HCT116 (cell line): ENCODE results near the gene COL19A1. TPM values are rescaled to one million over a fixed set of nuclear protein-coding genes. Genes with fewer than 3 reads are reported as not detected.

Experiments used
- ATAC-seq: fragments of 200-7000 bp; cut with Tn5 transposase; 2 replicates; pipeline ENCODE4 v1.9.1; 2020; ENCODE audit warnings: mild to moderate bottlenecking, moderate library complexity
- BruUV-seq: library from RNA; stranded (reverse); fragments of 400-500 nt; replicated peaks from 2 replicates; lab custom pipeline; 2021; lab: Mats Ljungman, UMichigan
- CTCF ChIA-PET: fragments of 300-600 bp; sonication (Branson Sonifier 250); formaldehyde crosslinking; loops from one replicate; lab custom pipeline; 2021; ENCODE audit warnings: antibody characterized with exemption; lab: Charles Lee
- POLR2A ChIA-PET: fragments of 300-600, 350-600 bp; sonication (Branson Sonifier 250); formaldehyde crosslinking; loops from one replicate; lab custom pipeline; 2021; ENCODE audit warnings: antibody characterized with exemption; lab: Charles Lee
- RAD21 ChIA-PET, 2 experiments: fragments of 300-600 bp; sonication (Branson Sonifier 250); formaldehyde crosslinking; loops; one replicate each; lab custom pipeline; 2023; ENCODE audit warnings: low total read pairs in 2 of 2; ENCODE audit not compliant: uncharacterized antibody in 2 of 2, unreplicated experiment in 2 of 2, low non-redundant PET in 1 of 2; lab: Charles Lee
- DNase-seq: peaks from one replicate; pipeline ENCODE4 v3.0.0-alpha.2; 2010; ENCODE audit warnings: low read depth, low spot score
- H2AFZ ChIP-seq: fragments of 200-600 bp; shearing (Covaris generic), sonication (generic); 2 replicates; pipeline ENCODE4 v1.6.1; 2017; ENCODE audit warnings: low read depth, mixed run types, mixed read lengths, antibody characterized with exemption, low read length; ENCODE audit not compliant: poor library complexity, severe bottlenecking
- H3K27ac ChIP-seq: 2 replicates; pipeline ENCODE4 v1.5.1; 2012; ENCODE audit warnings: low read depth, low read length
- H3K27me3 ChIP-seq: fragments of 200-600 bp; sonication (generic); 2 replicates; pipeline ENCODE4 v1.6.1; 2016; ENCODE audit warnings: mixed run types, low read length, mixed read lengths; ENCODE audit not compliant: insufficient read depth
- H3K36me3 ChIP-seq, 2 experiments: fragments of 200-500 bp in 1 of 2; fragments of 200-600 bp in 1 of 2; sonication (Bioruptor generic) in 1 of 2; sonication (generic) in 1 of 2; 2 replicates each; pipeline versions ENCODE4 v1.5.1 to v1.6.1; 2014 to 2016; ENCODE audit warnings: low read length in 2 of 2, inconsistent platforms in 1 of 2, mixed read lengths in 1 of 2, mixed run types in 1 of 2; ENCODE audit not compliant: insufficient read depth in 2 of 2, control insufficient read depth in 1 of 2
- H3K4me1 ChIP-seq, 2 experiments: fragments of 200-600 bp in 1 of 2; sonication (generic) in 1 of 2; 2 replicates each; pipeline versions ENCODE4 v1.5.1 to v1.6.1; 2012 to 2017; ENCODE audit warnings: low read length in 2 of 2, inconsistent platforms in 1 of 2, mild to moderate bottlenecking in 1 of 2, mixed read lengths in 1 of 2, mixed run types in 1 of 2, moderate library complexity in 1 of 2; ENCODE audit not compliant: insufficient read depth in 2 of 2, control insufficient read depth in 1 of 2
- H3K4me2 ChIP-seq: fragments of 200-600 bp; sonication (generic); 2 replicates; pipeline ENCODE4 v1.6.1; 2017; ENCODE audit warnings: mixed run types, low read length, mixed read lengths
- H3K4me3 ChIP-seq, 2 experiments: fragments of 200-600 bp in 1 of 2; sonication (generic) in 1 of 2; replicated peaks in 1 of 2; 2 replicates each; pipeline ENCODE4 v1.5.1; 2011 to 2016; ENCODE audit warnings: low read length in 2 of 2, control low read depth in 1 of 2, low read depth in 1 of 2, mild to moderate bottlenecking in 1 of 2, mixed read lengths in 1 of 2, mixed run types in 1 of 2
- H3K79me2 ChIP-seq: fragments of 200-600 bp; sonication (generic); 2 replicates; pipeline ENCODE4 v1.6.1; 2017; ENCODE audit warnings: mild to moderate bottlenecking, mixed run types, low read length, moderate library complexity, mixed read lengths; ENCODE audit not compliant: insufficient read depth
- H3K9ac ChIP-seq: fragments of 200-600 bp; sonication (generic); 2 replicates; pipeline ENCODE4 v1.6.1; 2016; ENCODE audit warnings: low read length, mixed read lengths
- H3K9me2 ChIP-seq: fragments of 200-600 bp; sonication (generic), shearing (Covaris generic); 2 replicates; pipeline ENCODE4 v1.6.1; 2017; ENCODE audit warnings: mixed run types, mild to moderate bottlenecking, moderate library complexity; ENCODE audit not compliant: insufficient read depth
- H3K9me3 ChIP-seq, 2 experiments: fragments of 200-500 bp in 1 of 2; fragments of 200-600 bp in 1 of 2; sonication (Bioruptor generic) in 1 of 2; sonication (generic) in 1 of 2; 2 replicates each; pipeline ENCODE4 v1.6.1; 2014 to 2017; ENCODE audit warnings: low read length in 2 of 2, mixed read lengths in 2 of 2, inconsistent platforms in 1 of 2, low read depth in 1 of 2, mild to moderate bottlenecking in 1 of 2, mixed run types in 1 of 2, moderate library complexity in 1 of 2; ENCODE audit not compliant: control insufficient read depth in 1 of 2, insufficient read depth in 1 of 2
- H4K20me1 ChIP-seq: fragments of 200-600 bp; sonication (generic), shearing (Covaris generic); 2 replicates; pipeline ENCODE4 v1.6.1; 2017; ENCODE audit warnings: mixed run types, mild to moderate bottlenecking, moderate library complexity; ENCODE audit not compliant: insufficient read depth
- EZH2 ChIP-seq: fragments of 200-600 bp; sonication (generic); IDR thresholded peaks from 2 replicates; pipeline ENCODE4 v1.6.1; 2017; ENCODE audit warnings: antibody characterized with exemption, mixed run types
- EZH2phosphoT487 ChIP-seq: fragments of 200-600 bp; IDR thresholded peaks from 2 replicates; pipeline ENCODE4 v1.6.1; 2018; ENCODE audit warnings: antibody characterized with exemption, borderline replicate concordance
- POLR2A ChIP-seq: IDR thresholded peaks from 2 replicates; pipeline ENCODE4 v1.7.0; 2011; ENCODE audit warnings: borderline replicate concordance; ENCODE audit not compliant: insufficient read depth, insufficient read length; ENCODE audit errors: extremely low read depth
- POLR2AphosphoS5 ChIP-seq: IDR thresholded peaks from 2 replicates; pipeline ENCODE4 v1.6.1; 2011; ENCODE audit warnings: mild to moderate bottlenecking, low read depth, low read length, moderate library complexity
- RAD21 ChIP-seq: IDR thresholded peaks from 2 replicates; pipeline ENCODE4 v1.6.1; 2012; ENCODE audit warnings: low read depth, mild to moderate bottlenecking
- SP1 ChIP-seq: IDR thresholded peaks from 2 replicates; pipeline ENCODE4 v1.6.1; 2012; ENCODE audit warnings: low read depth
- SRF ChIP-seq: IDR thresholded peaks from 2 replicates; pipeline ENCODE4 v1.6.1; 2012; ENCODE audit warnings: low read depth
- TCF7L2 ChIP-seq: IDR thresholded peaks from 2 replicates; pipeline ENCODE4 v1.7.0; 2011; ENCODE audit warnings: borderline replicate concordance, inconsistent platforms; ENCODE audit not compliant: insufficient read depth, insufficient read length; ENCODE audit errors: extremely low read depth
- ZFX ChIP-seq: fragments of 450-650 bp; IDR thresholded peaks from 2 replicates; pipeline ENCODE4 v1.6.1; 2017
- ZNF274 ChIP-seq: fragments of 200-500 bp; sonication (Bioruptor generic); IDR thresholded peaks from 2 replicates; pipeline ENCODE4 v1.6.1; 2014; ENCODE audit warnings: mild to moderate bottlenecking, low read depth, low read length, inconsistent platforms
- intact Hi-C: fragments of 100-400 bp; cut with micrococcal nuclease; formaldehyde crosslinking; loops from 2 replicates; pipeline ENCODE4 v1.10.0; 2022
- total RNA-seq: library from RNA; stranded (reverse); gene quantifications from one replicate; pipeline ENCODE4 v1.2.1, GENCODE V29; 2021; ENCODE audit not compliant: unreplicated experiment
- TF ChIP-seq, protein P1 (sequence below): IDR thresholded peaks from 2 replicates; pipeline ENCODE4 v1.6.1; 2011; ENCODE audit warnings: mild to moderate bottlenecking, low read length, moderate library complexity; ENCODE audit not compliant: insufficient replicate concordance; ENCODE audit errors: extremely low read depth
- TF ChIP-seq, protein P2 (sequence below): IDR thresholded peaks from 2 replicates; pipeline ENCODE4 v1.6.1; 2012
- TF ChIP-seq, protein P3 (sequence below), 3 experiments: fragments of 200-600 bp in 1 of 3; sonication (generic) in 1 of 3; IDR thresholded peaks in 2 of 3; conservative IDR thresholded peaks in 1 of 3; 2 replicates each; pipeline ENCODE4 v1.5.1; 2012 to 2017; ENCODE audit warnings: low read depth in 2 of 3, low read length in 2 of 3, antibody characterized with exemption in 1 of 3, borderline replicate concordance in 1 of 3, control low read depth in 1 of 3, mild to moderate bottlenecking in 1 of 3, mixed read lengths in 1 of 3, mixed run types in 1 of 3, moderate library complexity in 1 of 3; ENCODE audit not compliant: insufficient read depth in 1 of 3
- TF ChIP-seq, protein P4 (sequence below): IDR thresholded peaks from 2 replicates; pipeline ENCODE4 v1.6.1; 2012

COL19A1 gene
- total RNA-seq, 1 experiment from 2014 or later = not detected

GRCh38 chr6:70186461-70186860, 320.1 kb downstream of the COL19A1 start:
- ChIA-PET CTCF (no interaction called here), POLR2A (no interaction called here), RAD21 (no interaction called here)
- Histone ChIP-seq H3K4me1 (no peaks in the 10 kb centered on the region), H4K20me1 (no peaks in the 10 kb centered on the region), H3K9me2 (no peaks in the 10 kb centered on the region), H3K9me3 (no peaks in the 10 kb centered on the region), H3K36me3 (no peaks in the 10 kb centered on the region), H3K4me3 (no peak overlapping the region), H2AFZ (no peak overlapping the region), H3K27me3 (peaks cover 29% of the 10 kb centered on the region), H3K27ac (no peak overlapping the region), H3K9ac (no peak overlapping the region), H3K4me2 (no peak overlapping the region), H3K79me2 (no peaks in the 10 kb centered on the region)
- DNase-seq (no peak), ATAC-seq (no peak)
- TF ChIP-seq, protein P1, sequence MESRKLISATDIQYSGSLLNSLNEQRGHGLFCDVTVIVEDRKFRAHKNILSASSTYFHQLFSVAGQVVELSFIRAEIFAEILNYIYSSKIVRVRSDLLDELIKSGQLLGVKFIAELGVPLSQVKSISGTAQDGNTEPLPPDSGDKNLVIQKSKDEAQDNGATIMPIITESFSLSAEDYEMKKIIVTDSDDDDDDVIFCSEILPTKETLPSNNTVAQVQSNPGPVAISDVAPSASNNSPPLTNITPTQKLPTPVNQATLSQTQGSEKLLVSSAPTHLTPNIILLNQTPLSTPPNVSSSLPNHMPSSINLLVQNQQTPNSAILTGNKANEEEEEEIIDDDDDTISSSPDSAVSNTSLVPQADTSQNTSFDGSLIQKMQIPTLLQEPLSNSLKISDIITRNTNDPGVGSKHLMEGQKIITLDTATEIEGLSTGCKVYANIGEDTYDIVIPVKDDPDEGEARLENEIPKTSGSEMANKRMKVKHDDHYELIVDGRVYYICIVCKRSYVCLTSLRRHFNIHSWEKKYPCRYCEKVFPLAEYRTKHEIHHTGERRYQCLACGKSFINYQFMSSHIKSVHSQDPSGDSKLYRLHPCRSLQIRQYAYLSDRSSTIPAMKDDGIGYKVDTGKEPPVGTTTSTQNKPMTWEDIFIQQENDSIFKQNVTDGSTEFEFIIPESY = no peak
- TF ChIP-seq POLR2A = no peak
- TF ChIP-seq POLR2AphosphoS5 = no peak
- TF ChIP-seq SP1 = no peak
- intact Hi-C loops = no loop called here
- BruUV-seq = no TSS peak

GRCh38 chr6:70188202-70188601, 321.8 kb downstream of the COL19A1 start:
- ChIA-PET RAD21 (no interaction called here), POLR2A (no interaction called here), CTCF (no interaction called here)
- DNase-seq (no peak), ATAC-seq (no peak)
- Histone ChIP-seq H3K4me1 (no peaks in the 10 kb centered on the region), H3K27ac (no peak overlapping the region), H4K20me1 (no peaks in the 10 kb centered on the region), H3K9me2 (no peaks in the 10 kb centered on the region), H2AFZ (no peak overlapping the region), H3K4me2 (no peak overlapping the region), H3K9ac (no peak overlapping the region), H3K9me3 (no peaks in the 10 kb centered on the region), H3K36me3 (no peaks in the 10 kb centered on the region), H3K4me3 (no peak overlapping the region), H3K79me2 (no peaks in the 10 kb centered on the region), H3K27me3 (peaks cover 31% of the 10 kb centered on the region)
- BruUV-seq = no TSS peak
- intact Hi-C loops = no loop called here
- TF ChIP-seq, protein P2, sequence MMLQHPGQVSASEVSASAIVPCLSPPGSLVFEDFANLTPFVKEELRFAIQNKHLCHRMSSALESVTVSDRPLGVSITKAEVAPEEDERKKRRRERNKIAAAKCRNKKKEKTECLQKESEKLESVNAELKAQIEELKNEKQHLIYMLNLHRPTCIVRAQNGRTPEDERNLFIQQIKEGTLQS = no peak
- TF ChIP-seq RAD21 (no peak), POLR2A (no peak), ZNF274 (no peak), EZH2 (no peak), SRF (no peak), EZH2phosphoT487 (no peak), ZFX (no peak), TCF7L2 (no peak)
- TF ChIP-seq, protein P1 = no peak
- TF ChIP-seq, protein P3, sequence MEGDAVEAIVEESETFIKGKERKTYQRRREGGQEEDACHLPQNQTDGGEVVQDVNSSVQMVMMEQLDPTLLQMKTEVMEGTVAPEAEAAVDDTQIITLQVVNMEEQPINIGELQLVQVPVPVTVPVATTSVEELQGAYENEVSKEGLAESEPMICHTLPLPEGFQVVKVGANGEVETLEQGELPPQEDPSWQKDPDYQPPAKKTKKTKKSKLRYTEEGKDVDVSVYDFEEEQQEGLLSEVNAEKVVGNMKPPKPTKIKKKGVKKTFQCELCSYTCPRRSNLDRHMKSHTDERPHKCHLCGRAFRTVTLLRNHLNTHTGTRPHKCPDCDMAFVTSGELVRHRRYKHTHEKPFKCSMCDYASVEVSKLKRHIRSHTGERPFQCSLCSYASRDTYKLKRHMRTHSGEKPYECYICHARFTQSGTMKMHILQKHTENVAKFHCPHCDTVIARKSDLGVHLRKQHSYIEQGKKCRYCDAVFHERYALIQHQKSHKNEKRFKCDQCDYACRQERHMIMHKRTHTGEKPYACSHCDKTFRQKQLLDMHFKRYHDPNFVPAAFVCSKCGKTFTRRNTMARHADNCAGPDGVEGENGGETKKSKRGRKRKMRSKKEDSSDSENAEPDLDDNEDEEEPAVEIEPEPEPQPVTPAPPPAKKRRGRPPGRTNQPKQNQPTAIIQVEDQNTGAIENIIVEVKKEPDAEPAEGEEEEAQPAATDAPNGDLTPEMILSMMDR (IDR thresholded peaks at IDR 0.05 in 2 of 3, conservative IDR thresholded peaks at IDR 0.05 in 1 of 3; ENCODE audit: borderline replicate concordance in 1 of 3, insufficient read depth in 1 of 3, low read depth in 2 of 3, low read length in 2 of 3) = no peak
- TF ChIP-seq, protein P4, sequence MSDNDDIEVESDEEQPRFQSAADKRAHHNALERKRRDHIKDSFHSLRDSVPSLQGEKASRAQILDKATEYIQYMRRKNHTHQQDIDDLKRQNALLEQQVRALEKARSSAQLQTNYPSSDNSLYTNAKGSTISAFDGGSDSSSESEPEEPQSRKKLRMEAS = no peak
